22Rv1 (cell line): ENCODE data around the gene CDK6.
"Not testable (repeated sequence)": the region's sequence is repeated elsewhere in the genome, so short reads cannot be mapped to it uniquely, and the experiment has no call there.

Source experiments
- H3K27ac ChIP-seq: fragments of 450-650 bp; 2 replicates; pipeline ENCODE4 v1.5.1; 2017
- CTCF ChIP-seq: fragments of 450-650 bp; IDR thresholded peaks from 2 replicates; pipeline ENCODE4 v1.5.1; 2017; ENCODE audit warnings: mild to moderate bottlenecking
- ZFX ChIP-seq: fragments of 450-650 bp; IDR thresholded peaks from 2 replicates; pipeline ENCODE4 v1.6.1; 2017; ENCODE audit warnings: antibody characterized with exemption, borderline replicate concordance

CDK6 gene

GRCh38 chr7:92875719-92876118 is 39.3 kb upstream of the CDK6 start:
- no peak for TF ChIP-seq ZFX
- TF ChIP-seq CTCF, result no peak
- H3K27ac ChIP-seq, result no peak overlapping the region

GRCh38 chr7:92875173-92875572 is 38.8 kb upstream of the CDK6 start:
- TF ChIP-seq ZFX (no peak), CTCF (no peak)
- no peak overlapping the region for H3K27ac ChIP-seq

- no peak overlapping the region for H3K27ac ChIP-seq
- TF ChIP-seq CTCF (no peak), ZFX (no peak)
Observed at GRCh38 chr7:92874567-92874966, 38.2 kb upstream of the CDK6 start.

- no peak overlapping the region for H3K27ac ChIP-seq
- TF ChIP-seq CTCF (no peak), ZFX (no peak)
Observed at GRCh38 chr7:92873776-92874175, 37.4 kb upstream of the CDK6 start.

GRCh38 chr7:92872701-92873100 is 36.3 kb upstream of the CDK6 start:
- H3K27ac ChIP-seq, result no peak overlapping the region
- no peak for TF ChIP-seq ZFX
- no peak for TF ChIP-seq CTCF

- no peak overlapping the region for H3K27ac ChIP-seq
- no peak for TF ChIP-seq ZFX
- no peak for TF ChIP-seq CTCF
Observed at GRCh38 chr7:92868683-92869293, 32.4 kb upstream of the CDK6 start.

- TF ChIP-seq CTCF, result peak; percentile 66
- H3K27ac ChIP-seq, result not testable (repeated sequence)
Observed at GRCh38 chr7:92864169-92864568, 27.8 kb upstream of the CDK6 start.
